GM12878 (cell line): ENCODE measurements around the gene PDZD2. TPM values are rescaled to one million over a fixed set of nuclear protein-coding genes. Genes with fewer than 3 reads are reported as not detected.

Experiments used
- ATAC-seq: fragments of 200-7000 bp; cut with Tn5 transposase; 3 replicates; pipeline ENCODE4 v1.9.1; 2020; ENCODE audit warnings: mild to moderate bottlenecking, moderate library complexity
- BruUV-seq: library from RNA; stranded (reverse); fragments of 400-500 nt; replicated peaks from 2 replicates; lab custom pipeline; 2021; lab: Mats Ljungman, UMichigan
- CTCF ChIA-PET: fragments of 300-600 bp; sonication (Branson Sonifier 250); formaldehyde crosslinking; extraction: SDS; loops from one replicate; lab custom pipeline; 2021; ENCODE audit warnings: inconsistent platforms; lab: Yijun Ruan, JAX
- POLR2A ChIA-PET: fragments of 350-600 bp; formaldehyde crosslinking; extraction: SDS; loops from one replicate; lab custom pipeline; 2021; ENCODE audit warnings: inconsistent platforms; lab: Charles Lee
- RAD21 ChIA-PET: fragments of 300-600 bp; sonication (Branson Sonifier 250); formaldehyde crosslinking; loops from one replicate; lab custom pipeline; 2023; ENCODE audit warnings: antibody characterized with exemption; ENCODE audit not compliant: unreplicated experiment; lab: Charles Lee
- SMC1A ChIA-PET: fragments of 300-600 bp; sonication (Branson Sonifier 250); formaldehyde crosslinking; loops from one replicate; lab custom pipeline; 2023; ENCODE audit not compliant: unreplicated experiment, uncharacterized antibody; lab: Charles Lee
- DNase-seq: peaks from one replicate; pipeline ENCODE4 v3.0.0-alpha.2; 2011; ENCODE audit warnings: low read depth, low spot score
- FAIRE-seq: peaks from 3 replicates; lab custom pipeline; 2011; peaks lifted over from hg19 to GRCh38; lab: Jason Lieb, UNC
- H2AFZ ChIP-seq: 2 replicates; pipeline ENCODE4 v1.6.0; 2011; ENCODE audit warnings: low read depth, low read length, control low read depth; ENCODE audit not compliant: control insufficient read depth
- H3K27ac ChIP-seq: 2 replicates; pipeline ENCODE4 v1.5.1; 2011; ENCODE audit warnings: control low read depth; ENCODE audit not compliant: control insufficient read depth, insufficient read depth
- H3K27me3 ChIP-seq, 2 experiments: replicated peaks in 1 of 2; 2 replicates each; pipeline versions ENCODE4 v1.6.0 to v1.6.1; 2011; ENCODE audit warnings: low read length in 1 of 2; ENCODE audit not compliant: control insufficient read depth in 2 of 2, insufficient read depth in 2 of 2
- H3K36me3 ChIP-seq, 2 experiments: 2 replicates each; pipeline ENCODE4 v1.5.1; 2011; ENCODE audit warnings: low read length in 1 of 2; ENCODE audit not compliant: control insufficient read depth in 2 of 2, insufficient read depth in 2 of 2
- H3K4me1 ChIP-seq: 2 replicates; pipeline ENCODE4 v1.6.1; 2011; ENCODE audit warnings: mild to moderate bottlenecking, low read length, moderate library complexity, mixed read lengths; ENCODE audit not compliant: control insufficient read depth, insufficient read depth
- H3K4me2 ChIP-seq: 2 replicates; pipeline ENCODE4 v1.6.0; 2011; ENCODE audit warnings: control low read depth; ENCODE audit not compliant: control insufficient read depth, insufficient read depth
- H3K4me3 ChIP-seq: fragments of 200-600 bp; sonication (generic); 2 replicates; pipeline ENCODE4 v1.5.1; 2016
- H3K79me2 ChIP-seq: 2 replicates; pipeline ENCODE4 v1.6.0; 2011; ENCODE audit warnings: low read length; ENCODE audit not compliant: control insufficient read depth, insufficient read depth
- H3K9ac ChIP-seq: 2 replicates; pipeline ENCODE4 v1.8.0; 2011; ENCODE audit warnings: low read length, control low read depth, mixed read lengths; ENCODE audit not compliant: control insufficient read depth, insufficient read depth
- H3K9me3 ChIP-seq: replicated peaks from 3 replicates; pipeline ENCODE4 v1.5.1; 2011; ENCODE audit warnings: mild to moderate bottlenecking, low read length; ENCODE audit not compliant: control insufficient read depth, insufficient read depth
- H4K20me1 ChIP-seq: 2 replicates; pipeline ENCODE4 v1.6.0; 2011; ENCODE audit not compliant: control insufficient read depth, insufficient read depth
- ASH2L ChIP-seq: fragments of 300-600, 200-600 bp; sonication (generic); IDR thresholded peaks from 2 replicates; pipeline ENCODE4 v1.6.1; 2017; ENCODE audit warnings: low read depth, mild to moderate bottlenecking, borderline replicate concordance
- DPF2 ChIP-seq: fragments of 450-650 bp; IDR thresholded peaks from 2 replicates; pipeline ENCODE4 v1.6.1; 2017; ENCODE audit warnings: mild to moderate bottlenecking
- HDGF ChIP-seq: fragments of 450-650 bp; IDR thresholded peaks from 2 replicates; pipeline ENCODE4 v1.6.1; 2016; ENCODE audit warnings: antibody characterized with exemption
- IKZF2 ChIP-seq, 2 experiments: fragments of 450-650 bp; IDR thresholded peaks; 2 replicates each; pipeline ENCODE4 v1.6.1; 2017; ENCODE audit warnings: mild to moderate bottlenecking in 2 of 2, moderate library complexity in 2 of 2
- NFYA ChIP-seq: IDR thresholded peaks from 2 replicates; pipeline ENCODE4 v1.6.1; 2011; ENCODE audit warnings: low read depth, mild to moderate bottlenecking, low read length, improper control_type of control experiment, borderline replicate concordance
- RUNX3 ChIP-seq: IDR thresholded peaks from 2 replicates; pipeline ENCODE4 v1.6.1; 2012; ENCODE audit warnings: low read length, inconsistent platforms
- TAF1 ChIP-seq: IDR thresholded peaks from 2 replicates; pipeline ENCODE4 v1.6.1; 2011; ENCODE audit warnings: mild to moderate bottlenecking, low read depth, low read length, borderline replicate concordance
- YBX1 ChIP-seq: fragments of 450-650 bp; IDR thresholded peaks from 2 replicates; pipeline ENCODE4 v1.6.1; 2016; ENCODE audit warnings: antibody characterized with exemption
- ZNF274 ChIP-seq: IDR thresholded peaks from one replicate; pipeline ENCODE4 v1.8.0; 2011; ENCODE audit not compliant: insufficient read length, insufficient read depth
- WGBS: methylation state at CpG from one replicate; pipeline ENCODE4 v1.1.6; 2016; ENCODE audit warnings: low lambda C conversion rate; ENCODE audit not compliant: insufficient replicate concordance, insufficient coverage; ENCODE audit errors: missing lambda C conversion rate; 5-methylcytosine and 5-hydroxymethylcytosine counted together
- in situ Hi-C: fragments of 300-500 bp; cut with MboI; formaldehyde crosslinking; loops from 9 replicates; pipeline ENCODE4 v1.14.3; 2018; ENCODE audit warnings: mixed read lengths
- intact Hi-C: fragments of 100-400 bp; cut with micrococcal nuclease; formaldehyde crosslinking; loops from one replicate; pipeline ENCODE4 v1.14.2; 2022; ENCODE audit not compliant: unreplicated experiment
- polyA plus RNA-seq, 11 experiments: library from polyadenylated mRNA; depleted of rRNA in 4 of 11; unstranded in 6 of 11; stranded (reverse) in 5 of 11; fragments of >200 nt; fragmentation: Nextera tagmentation in 4 of 11; fragmentation: Illumina TruSeq in 1 of 11; extraction: Ambion mirVana in 4 of 11; extraction: Trizol in 1 of 11; gene quantifications; 1 replicate in 1 of 11; 2 replicates in 10 of 11; pipeline versions ENCODE4 v1.2.1 to v1.2.3, GENCODE V29; 2011 to 2016; ENCODE audit warnings: inconsistent platforms in 2 of 11, missing spikeins in 2 of 11, low read depth in 1 of 11
- total RNA-seq, 4 experiments: library from RNA; depleted of rRNA in 3 of 4; stranded (reverse); fragments of >200 nt in 3 of 4; fragmentation: Illumina TruSeq in 1 of 4; extraction: Trizol in 1 of 4; gene quantifications; 2 replicates each; pipeline versions ENCODE4 v1.2.1 to v1.2.3, GENCODE V29; 2013 to 2021
- TF ChIP-seq, protein P1 (sequence below): fragments of 450-650 bp; IDR thresholded peaks from 2 replicates; pipeline ENCODE4 v1.6.1; 2017; ENCODE audit warnings: borderline replicate concordance
- TF ChIP-seq, protein P2 (sequence below): fragments of 450-650 bp; IDR thresholded peaks from 2 replicates; pipeline ENCODE4 v1.6.1; 2017; ENCODE audit warnings: mild to moderate bottlenecking, moderate library complexity
- TF ChIP-seq, protein P3 (sequence below): fragments of 450-650 bp; IDR thresholded peaks from 2 replicates; pipeline ENCODE4 v1.6.1; 2017; ENCODE audit warnings: low read depth, mild to moderate bottlenecking, moderate library complexity

PDZD2 gene
- total and polyA plus RNA-seq, 10 of the 15 experiments (the other 5 are each of a cell fraction or from before 2014, with no cell fraction given): 0.01 to 0.58 (median 0.29) TPM; not detected in 3

DNA sequence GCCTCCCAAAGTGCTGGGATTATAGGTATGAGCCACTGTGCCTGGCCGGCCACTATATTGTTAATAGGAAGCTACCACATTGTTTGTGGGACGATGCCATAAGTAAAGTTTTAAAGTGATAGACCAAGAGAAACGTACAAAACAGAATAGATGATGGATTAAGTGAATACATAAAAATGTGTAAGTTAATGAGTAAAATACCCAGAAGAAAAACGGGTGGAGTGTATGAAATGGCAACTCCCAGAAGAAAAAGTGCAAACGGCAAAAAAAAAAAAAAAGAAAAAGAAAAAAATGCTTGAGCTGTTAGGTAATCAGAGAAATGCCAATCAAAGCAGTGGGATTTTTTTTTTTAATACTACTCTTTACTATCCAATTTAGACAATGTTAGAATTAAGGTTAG, 246.0 kb downstream of the PDZD2 start (continued):
- TF ChIP-seq, protein P1, sequence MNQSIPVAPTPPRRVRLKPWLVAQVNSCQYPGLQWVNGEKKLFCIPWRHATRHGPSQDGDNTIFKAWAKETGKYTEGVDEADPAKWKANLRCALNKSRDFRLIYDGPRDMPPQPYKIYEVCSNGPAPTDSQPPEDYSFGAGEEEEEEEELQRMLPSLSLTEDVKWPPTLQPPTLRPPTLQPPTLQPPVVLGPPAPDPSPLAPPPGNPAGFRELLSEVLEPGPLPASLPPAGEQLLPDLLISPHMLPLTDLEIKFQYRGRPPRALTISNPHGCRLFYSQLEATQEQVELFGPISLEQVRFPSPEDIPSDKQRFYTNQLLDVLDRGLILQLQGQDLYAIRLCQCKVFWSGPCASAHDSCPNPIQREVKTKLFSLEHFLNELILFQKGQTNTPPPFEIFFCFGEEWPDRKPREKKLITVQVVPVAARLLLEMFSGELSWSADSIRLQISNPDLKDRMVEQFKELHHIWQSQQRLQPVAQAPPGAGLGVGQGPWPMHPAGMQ: no peak
- no peak for TF ChIP-seq ASH2L

DNA sequence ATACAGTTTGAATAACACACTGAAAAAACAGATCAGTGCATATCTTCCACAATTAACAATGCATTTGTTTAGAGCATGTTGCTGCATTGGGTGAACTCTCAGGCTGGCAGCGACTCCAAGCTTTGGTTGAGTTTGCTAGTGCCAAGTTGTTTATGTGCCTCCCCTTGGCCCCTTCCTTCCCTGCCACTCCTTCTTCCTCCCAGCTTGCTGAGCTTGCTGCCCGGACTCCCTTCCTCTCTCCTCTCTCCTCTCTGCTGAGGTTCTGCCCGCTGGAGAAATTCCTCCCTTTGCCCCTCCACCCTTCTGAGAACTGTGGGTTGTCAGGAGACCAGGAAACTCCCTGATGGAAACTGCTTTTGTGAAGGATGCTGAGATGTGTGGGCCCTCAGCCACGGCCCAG, 247.3 kb downstream of the PDZD2 start:
- RAD21 ChIA-PET: no interaction called here
- H3K4me2 ChIP-seq: no peak overlapping the region
- intact Hi-C loops (no loop called here), in situ Hi-C loops (no loop called here)
- no peak overlapping the region for H2AFZ ChIP-seq
- no peaks in the 10 kb centered on the region for H4K20me1 ChIP-seq
- H3K27me3 ChIP-seq: no peaks in the 10 kb centered on the region
- no peaks in the 10 kb centered on the region for H3K9me3 ChIP-seq
- WGBS: 27% methylated on average over 4 of the region's 4 CpGs
- H3K79me2 ChIP-seq: no peaks in the 10 kb centered on the region
- FAIRE-seq (no peak), ATAC-seq (no peak)
- CTCF ChIA-PET: no interaction called here
- H3K36me3 ChIP-seq: no peaks in the 10 kb centered on the region
- no peaks in the 10 kb centered on the region for H3K4me1 ChIP-seq
- no peak overlapping the region for H3K4me3 ChIP-seq
- no TSS peak for BruUV-seq
- no peak overlapping the region for H3K9ac ChIP-seq
- TF ChIP-seq, protein P2, sequence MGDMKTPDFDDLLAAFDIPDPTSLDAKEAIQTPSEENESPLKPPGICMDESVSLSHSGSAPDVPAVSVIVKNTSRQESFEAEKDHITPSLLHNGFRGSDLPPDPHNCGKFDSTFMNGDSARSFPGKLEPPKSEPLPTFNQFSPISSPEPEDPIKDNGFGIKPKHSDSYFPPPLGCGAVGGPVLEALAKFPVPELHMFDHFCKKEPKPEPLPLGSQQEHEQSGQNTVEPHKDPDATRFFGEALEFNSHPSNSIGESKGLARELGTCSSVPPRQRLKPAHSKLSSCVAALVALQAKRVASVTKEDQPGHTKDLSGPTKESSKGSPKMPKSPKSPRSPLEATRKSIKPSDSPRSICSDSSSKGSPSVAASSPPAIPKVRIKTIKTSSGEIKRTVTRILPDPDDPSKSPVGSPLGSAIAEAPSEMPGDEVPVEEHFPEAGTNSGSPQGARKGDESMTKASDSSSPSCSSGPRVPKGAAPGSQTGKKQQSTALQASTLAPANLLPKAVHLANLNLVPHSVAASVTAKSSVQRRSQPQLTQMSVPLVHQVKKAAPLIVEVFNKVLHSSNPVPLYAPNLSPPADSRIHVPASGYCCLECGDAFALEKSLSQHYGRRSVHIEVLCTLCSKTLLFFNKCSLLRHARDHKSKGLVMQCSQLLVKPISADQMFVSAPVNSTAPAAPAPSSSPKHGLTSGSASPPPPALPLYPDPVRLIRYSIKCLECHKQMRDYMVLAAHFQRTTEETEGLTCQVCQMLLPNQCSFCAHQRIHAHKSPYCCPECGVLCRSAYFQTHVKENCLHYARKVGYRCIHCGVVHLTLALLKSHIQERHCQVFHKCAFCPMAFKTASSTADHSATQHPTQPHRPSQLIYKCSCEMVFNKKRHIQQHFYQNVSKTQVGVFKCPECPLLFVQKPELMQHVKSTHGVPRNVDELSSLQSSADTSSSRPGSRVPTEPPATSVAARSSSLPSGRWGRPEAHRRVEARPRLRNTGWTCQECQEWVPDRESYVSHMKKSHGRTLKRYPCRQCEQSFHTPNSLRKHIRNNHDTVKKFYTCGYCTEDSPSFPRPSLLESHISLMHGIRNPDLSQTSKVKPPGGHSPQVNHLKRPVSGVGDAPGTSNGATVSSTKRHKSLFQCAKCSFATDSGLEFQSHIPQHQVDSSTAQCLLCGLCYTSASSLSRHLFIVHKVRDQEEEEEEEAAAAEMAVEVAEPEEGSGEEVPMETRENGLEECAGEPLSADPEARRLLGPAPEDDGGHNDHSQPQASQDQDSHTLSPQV: no peak
- TF ChIP-seq, protein P3, sequence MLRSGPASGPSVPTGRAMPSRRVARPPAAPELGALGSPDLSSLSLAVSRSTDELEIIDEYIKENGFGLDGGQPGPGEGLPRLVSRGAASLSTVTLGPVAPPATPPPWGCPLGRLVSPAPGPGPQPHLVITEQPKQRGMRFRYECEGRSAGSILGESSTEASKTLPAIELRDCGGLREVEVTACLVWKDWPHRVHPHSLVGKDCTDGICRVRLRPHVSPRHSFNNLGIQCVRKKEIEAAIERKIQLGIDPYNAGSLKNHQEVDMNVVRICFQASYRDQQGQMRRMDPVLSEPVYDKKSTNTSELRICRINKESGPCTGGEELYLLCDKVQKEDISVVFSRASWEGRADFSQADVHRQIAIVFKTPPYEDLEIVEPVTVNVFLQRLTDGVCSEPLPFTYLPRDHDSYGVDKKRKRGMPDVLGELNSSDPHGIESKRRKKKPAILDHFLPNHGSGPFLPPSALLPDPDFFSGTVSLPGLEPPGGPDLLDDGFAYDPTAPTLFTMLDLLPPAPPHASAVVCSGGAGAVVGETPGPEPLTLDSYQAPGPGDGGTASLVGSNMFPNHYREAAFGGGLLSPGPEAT: no peak
- TF ChIP-seq NFYA (no peak), RUNX3 (no peak), ZNF274 (no peak), YBX1 (no peak), TAF1 (no peak), IKZF2 (IDR thresholded peaks at IDR 0.05) (no peak), DPF2 (no peak), HDGF (no peak)
- TF ChIP-seq, protein P1: no peak
- TF ChIP-seq, all 136 proteins: peak for 0
- ChIA-PET SMC1A (no interaction called here), POLR2A (no interaction called here)
- DNase-seq: no peak
- H3K27ac ChIP-seq: no peak overlapping the region
